Subcutaneous abdominal adipose tissue (tissue), 5 donors: ENCODE measurements around the gene TNK2.

Experiments
- H3K27ac ChIP-seq: one replicate; pipeline ENCODE4 v1.7.0; 2013; ENCODE audit warnings: low read depth, mild to moderate bottlenecking, inconsistent platforms, low read length, moderate library complexity
- H3K27me3 ChIP-seq, 5 donors: one replicate each; pipeline ENCODE4 v1.7.0; 2013; ENCODE audit warnings: low read length in 5 of 5, inconsistent platforms in 1 of 5; ENCODE audit not compliant: control insufficient read depth in 5 of 5, insufficient read depth in 4 of 5
- H3K36me3 ChIP-seq, 5 donors: one replicate each; pipeline ENCODE4 v1.7.0; 2013; ENCODE audit warnings: low read length in 5 of 5; ENCODE audit not compliant: control insufficient read depth in 5 of 5, insufficient read depth in 5 of 5
- H3K4me1 ChIP-seq, 5 donors: one replicate each; pipeline ENCODE4 v1.7.0; 2013; ENCODE audit warnings: low read length in 5 of 5, mild to moderate bottlenecking in 3 of 5, moderate library complexity in 1 of 5; ENCODE audit not compliant: control insufficient read depth in 5 of 5, insufficient read depth in 5 of 5
- H3K4me3 ChIP-seq, 5 donors: one replicate each; pipeline ENCODE4 v1.7.0; 2013; ENCODE audit warnings: low read length in 5 of 5, low read depth in 1 of 5
- H3K9ac ChIP-seq, 5 donors: one replicate each; pipeline ENCODE4 v1.7.0; 2013; ENCODE audit warnings: low read length in 5 of 5, mild to moderate bottlenecking in 4 of 5, moderate library complexity in 3 of 5
- H3K9me3 ChIP-seq, 5 donors: one replicate each; pipeline ENCODE4 v1.7.0; 2013; ENCODE audit warnings: low read length in 5 of 5; ENCODE audit not compliant: control insufficient read depth in 5 of 5
- donor health status: healthy.
- donor health status: healthy.
- donor health status: healthy.
- donor health status: healthy.
- donor health status: healthy.

TNK2 gene

GRCh38 chr3:195853996-195854395 is 54.4 kb downstream of the TNK2 start:
- Histone ChIP-seq H3K9ac (no peak overlapping the region), H3K9me3 (no peaks in the 10 kb centered on the region), H3K27me3 (peaks cover 0 to 8% (median 3%) of the 10 kb centered on the region in 5 donors), H3K4me1 (peaks cover under 1 to 5% (median 3%) of the 10 kb centered on the region in 5 donors), H3K4me3 (no peak overlapping the region), H3K36me3 (no peaks in the 10 kb centered on the region), H3K27ac (no peak overlapping the region)

- Histone ChIP-seq H3K9me3 (no peaks in the 10 kb centered on the region), H3K4me1 (peaks cover 0 to 5% (median 3%) of the 10 kb centered on the region in 5 donors), H3K36me3 (no peaks in the 10 kb centered on the region), H3K9ac (no peak overlapping the region), H3K4me3 (no peak overlapping the region), H3K27me3 (peaks cover 0 to 8% (median 3%) of the 10 kb centered on the region in 5 donors), H3K27ac (no peak overlapping the region)
These were observed 55.3 kb downstream of the TNK2 start for GRCh38 chr3:195853036-195853435.

GRCh38 chr3:195850857-195851543 is 57.4 kb downstream of the TNK2 start:
- H3K27me3 ChIP-seq: peaks cover 0 to 8% (median 2%) of the 10 kb centered on the region in 5 donors
- no peaks in the 10 kb centered on the region for H3K9me3 ChIP-seq
- H3K27ac ChIP-seq: no peak overlapping the region
- H3K36me3 ChIP-seq: no peaks in the 10 kb centered on the region
- H3K4me1 ChIP-seq: peaks cover 3 to 14% (median 11%) of the 10 kb centered on the region in 5 donors
- H3K9ac ChIP-seq: no peak overlapping the region
- no peak overlapping the region for H3K4me3 ChIP-seq

GRCh38 chr3:195849322-195850074 is 58.9 kb downstream of the TNK2 start:
- H3K27ac ChIP-seq: no peak overlapping the region
- no peak overlapping the region for H3K4me3 ChIP-seq
- H3K4me1 ChIP-seq: peaks cover 3 to 14% (median 11%) of the 10 kb centered on the region in 5 donors
- no peaks in the 10 kb centered on the region for H3K9me3 ChIP-seq
- peaks cover 0 to 8% (median 2%) of the 10 kb centered on the region in 5 donors for H3K27me3 ChIP-seq
- no peak overlapping the region for H3K9ac ChIP-seq
- H3K36me3 ChIP-seq: no peaks in the 10 kb centered on the region

GRCh38 chr3:195847055-195847950 is 61.0 kb downstream of the TNK2 start:
- Histone ChIP-seq H3K4me1 (peaks cover 3 to 14% (median 11%) of the 10 kb centered on the region in 5 donors), H3K4me3 (no peak overlapping the region)

GRCh38 chr3:195845483-195845882 is 62.9 kb downstream of the TNK2 start:
- no peak overlapping the region for H3K9ac ChIP-seq
- H3K27ac ChIP-seq: no peak overlapping the region
- no peaks in the 10 kb centered on the region for H3K36me3 ChIP-seq
- H3K4me3 ChIP-seq: no peak overlapping the region
- no peaks in the 10 kb centered on the region for H3K27me3 ChIP-seq
- H3K9me3 ChIP-seq: no peaks in the 10 kb centered on the region
- peaks cover 0 to 14% (median 8%) of the 10 kb centered on the region in 5 donors for H3K4me1 ChIP-seq

More at GRCh38 chr3:195847055-195847950, 61.0 kb downstream of the TNK2 start:
- Histone ChIP-seq H3K27ac (no peak overlapping the region), H3K36me3 (no peaks in the 10 kb centered on the region), H3K27me3 (peaks cover 0 to 6% (median 2%) of the 10 kb centered on the region in 5 donors), H3K9ac (no peak overlapping the region), H3K9me3 (no peaks in the 10 kb centered on the region)

- Histone ChIP-seq H3K4me1 (peaks cover 0 to 14% (median 8%) of the 10 kb centered on the region in 5 donors), H3K9me3 (no peaks in the 10 kb centered on the region), H3K27ac (no peak overlapping the region), H3K9ac (no peak overlapping the region), H3K4me3 (no peak overlapping the region), H3K36me3 (no peaks in the 10 kb centered on the region), H3K27me3 (peaks cover 0 to 2% (median 1%) of the 10 kb centered on the region in 5 donors)
These were observed 63.6 kb downstream of the TNK2 start for GRCh38 chr3:195844671-195845218.

GRCh38 chr3:195839260-195840010 is 68.9 kb downstream of the TNK2 start:
- no peaks in the 10 kb centered on the region for H3K36me3 ChIP-seq

GRCh38 chr3:195838714-195839113 is 69.6 kb downstream of the TNK2 start:
- H3K27me3 ChIP-seq: peaks cover 0 to 14% (median 5%) of the 10 kb centered on the region in 5 donors
- no peak overlapping the region for H3K27ac ChIP-seq
- no peak overlapping the region for H3K4me3 ChIP-seq
- H3K4me1 ChIP-seq: peaks cover 0 to 2% (median 0%) of the 10 kb centered on the region in 5 donors
- H3K36me3 ChIP-seq: no peaks in the 10 kb centered on the region
- no peak overlapping the region for H3K9ac ChIP-seq
- H3K9me3 ChIP-seq: no peaks in the 10 kb centered on the region

More at GRCh38 chr3:195839260-195840010, 68.9 kb downstream of the TNK2 start:
- no peaks in the 10 kb centered on the region for H3K9me3 ChIP-seq
- H3K27me3 ChIP-seq: peaks cover 0 to 14% (median 5%) of the 10 kb centered on the region in 5 donors
- no peak overlapping the region for H3K9ac ChIP-seq
- no peak overlapping the region for H3K27ac ChIP-seq
- H3K4me1 ChIP-seq: peaks cover 0 to 2% (median 0%) of the 10 kb centered on the region in 5 donors
- no peak overlapping the region for H3K4me3 ChIP-seq
